IMR-90 (cell line): ENCODE results near the gene EAF1. TPM values are rescaled to one million over a fixed set of nuclear protein-coding genes. Genes with fewer than 3 reads are reported as not detected.
"Not testable (repeated sequence)": the region's sequence is repeated elsewhere in the genome, so short reads cannot be mapped to it uniquely, and the experiment has no call there.

Source experiments
- ATAC-seq: fragments of 200-7000 bp; cut with Tn5 transposase; 2 replicates; pipeline ENCODE4 v1.9.1; 2020; ENCODE audit warnings: low read depth, mild to moderate bottlenecking, moderate library complexity
- BruUV-seq: library from RNA; stranded (reverse); fragments of 400-500 nt; replicated peaks from 2 replicates; lab custom pipeline; 2021; lab: Mats Ljungman, UMichigan
- CTCF ChIA-PET: fragments of 300-600 bp; formaldehyde crosslinking; extraction: SDS; loops from one replicate; lab custom pipeline; 2021; ENCODE audit warnings: antibody characterized with exemption; lab: Yijun Ruan, JAX
- POLR2A ChIA-PET: fragments of 300-600 bp; sonication (Branson Sonifier 250); formaldehyde crosslinking; loops from one replicate; lab custom pipeline; 2022; ENCODE audit warnings: antibody characterized with exemption; ENCODE audit not compliant: unreplicated experiment; lab: Charles Lee
- DNase-seq: peaks from one replicate; pipeline ENCODE4 v3.0.0; 2013
- H2AFZ ChIP-seq: replicated peaks from 2 replicates; pipeline ENCODE3; 2013; ENCODE audit warnings: low read length, mild to moderate bottlenecking; ENCODE audit not compliant: poor library complexity
- H2AK5ac ChIP-seq: 2 replicates; pipeline ENCODE4 v1.6.1; 2013; ENCODE audit warnings: low read depth, low read length, inconsistent platforms
- H2AK9ac ChIP-seq: replicated peaks from 2 replicates; pipeline ENCODE3; 2013; ENCODE audit warnings: mild to moderate bottlenecking, low read depth, low read length, moderate library complexity; ENCODE audit not compliant: poor library complexity
- H2BK120ac ChIP-seq: 2 replicates; pipeline ENCODE4 v1.6.1; 2013; ENCODE audit warnings: low read depth, low read length, inconsistent platforms
- H2BK15ac ChIP-seq: 3 replicates; pipeline ENCODE4 v1.6.1; 2013; ENCODE audit warnings: low read depth, low read length, inconsistent platforms
- H2BK20ac ChIP-seq: 2 replicates; pipeline ENCODE4 v1.6.1; 2013; ENCODE audit warnings: low read depth, mild to moderate bottlenecking, inconsistent platforms, low read length, moderate library complexity
- H2BK5ac ChIP-seq: 2 replicates; pipeline ENCODE4 v1.6.1; 2013; ENCODE audit warnings: mild to moderate bottlenecking, low read depth, low read length, inconsistent platforms; ENCODE audit not compliant: poor library complexity, severe bottlenecking
- H3K14ac ChIP-seq: replicated peaks from 2 replicates; pipeline ENCODE4 v1.6.1; 2013; ENCODE audit warnings: low read depth, low read length, inconsistent platforms
- H3K18ac ChIP-seq: 2 replicates; pipeline ENCODE4 v1.6.1; 2013; ENCODE audit warnings: low read depth, low read length, control low read depth
- H3K23ac ChIP-seq: 2 replicates; pipeline ENCODE4 v1.6.1; 2013; ENCODE audit warnings: low read depth, low read length, inconsistent platforms
- H3K27ac ChIP-seq: 2 replicates; pipeline ENCODE4 v1.5.1; 2013; ENCODE audit warnings: mild to moderate bottlenecking, control low read depth, low read length; ENCODE audit not compliant: insufficient read depth
- H3K27me3 ChIP-seq: 2 replicates; pipeline ENCODE4 v1.6.1; 2013; ENCODE audit warnings: low read length; ENCODE audit not compliant: control insufficient read depth, insufficient read depth
- H3K36me3 ChIP-seq: 2 replicates; pipeline ENCODE4 v1.6.1; 2013; ENCODE audit warnings: low read length, mixed read lengths; ENCODE audit not compliant: control insufficient read depth, insufficient read depth
- H3K4ac ChIP-seq: 2 replicates; pipeline ENCODE4 v1.6.1; 2013; ENCODE audit warnings: low read depth, low read length, inconsistent platforms
- H3K4me1 ChIP-seq: 2 replicates; pipeline ENCODE4 v1.6.1; 2013; ENCODE audit warnings: low read length, mixed read lengths; ENCODE audit not compliant: control insufficient read depth, insufficient read depth
- H3K4me2 ChIP-seq: 2 replicates; pipeline ENCODE4 v1.6.1; 2013; ENCODE audit warnings: low read depth, mild to moderate bottlenecking, control low read depth, low read length, moderate library complexity
- H3K4me3 ChIP-seq: 2 replicates; pipeline ENCODE4 v1.5.1; 2013; ENCODE audit warnings: low read depth, mild to moderate bottlenecking, control low read depth, low read length, moderate library complexity; ENCODE audit not compliant: insufficient read depth
- H3K56ac ChIP-seq: 2 replicates; pipeline ENCODE4 v1.6.1; 2013; ENCODE audit warnings: low read length, inconsistent platforms; ENCODE audit not compliant: insufficient read depth; ENCODE audit errors: extremely low read depth
- H3K79me1 ChIP-seq, 2 experiments: 2 replicates each; pipeline ENCODE4 v1.6.1; 2013; ENCODE audit warnings: low read length in 2 of 2, inconsistent platforms in 1 of 2, low read depth in 1 of 2
- H3K9ac ChIP-seq: 2 replicates; pipeline ENCODE4 v1.6.1; 2013; ENCODE audit warnings: low read depth, low read length, control low read depth
- H3K9me1 ChIP-seq: 2 replicates; pipeline ENCODE4 v1.6.1; 2013; ENCODE audit warnings: low read length, inconsistent platforms; ENCODE audit not compliant: insufficient read depth
- H3K9me3 ChIP-seq: 2 replicates; pipeline ENCODE4 v1.6.1; 2013; ENCODE audit warnings: low read length; ENCODE audit not compliant: control insufficient read depth, insufficient read depth
- H4K20me1 ChIP-seq: 2 replicates; pipeline ENCODE4 v1.6.1; 2013; ENCODE audit warnings: low read length, inconsistent platforms; ENCODE audit not compliant: insufficient read depth
- H4K5ac ChIP-seq: 2 replicates; pipeline ENCODE4 v1.6.1; 2013; ENCODE audit warnings: mild to moderate bottlenecking, low read depth, low read length, control low read depth
- H4K8ac ChIP-seq, 2 experiments: 2 replicates each; pipeline ENCODE4 v1.6.1; 2013; ENCODE audit warnings: low read depth in 2 of 2, low read length in 2 of 2, control low read depth in 1 of 2, inconsistent platforms in 1 of 2
- H4K91ac ChIP-seq: 2 replicates; pipeline ENCODE4 v1.6.1; 2013; ENCODE audit warnings: low read depth, low read length, inconsistent platforms; ENCODE audit not compliant: insufficient read depth
- WGBS, 2 experiments: methylation state at CpG; one replicate each; pipeline versions ENCODE4 v1.1.5 to v1.1.7; 2013; ENCODE audit warnings: missing lambda C conversion rate in 2 of 2; ENCODE audit not compliant: insufficient read length in 1 of 2; ENCODE audit errors: extremely low coverage in 2 of 2; 5-methylcytosine and 5-hydroxymethylcytosine counted together
- dilution Hi-C: fragments of 300-500 bp; cut with HindIII; formaldehyde crosslinking; loops from one replicate; pipeline ENCODE4 v1.14.3; 2018; ENCODE audit warnings: low sequenced_read_pairs; ENCODE audit not compliant: unreplicated experiment
- in situ Hi-C: fragments of 300-500 bp; cut with MboI; formaldehyde crosslinking; loops from 3 replicates; pipeline ENCODE4 v1.14.3; 2019; ENCODE audit warnings: low sequenced_read_pairs, inconsistent platforms, mixed read lengths
- intact Hi-C: fragments of 100-400 bp; cut with micrococcal nuclease; formaldehyde crosslinking; loops from 2 replicates; pipeline ENCODE4 v1.10.0; 2022
- polyA plus RNA-seq, 3 experiments: library from polyadenylated mRNA; depleted of rRNA; stranded (reverse); fragments of >200 nt; gene quantifications; 2 replicates each; pipeline ENCODE4 v1.2.3, GENCODE V29; 2012; ENCODE audit warnings: low replicate concordance in 1 of 3
- total RNA-seq: library from RNA; depleted of rRNA; stranded (reverse); fragments of >200 nt; gene quantifications from 2 replicates; pipeline ENCODE4 v1.2.3, GENCODE V29; 2012

The EAF1 gene
- total and polyA plus RNA-seq, 2 of the 4 experiments (the other 2 are of a cell fraction), result 7.0 to 21.3 TPM

GRCh38 chr3:15393252-15393651, 34.1 kb upstream of the EAF1 start:
- H2AK5ac ChIP-seq, H3K79me1 ChIP-seq, H3K9me1 ChIP-seq, H2BK15ac ChIP-seq, H3K36me3 ChIP-seq, H4K5ac ChIP-seq, H4K8ac ChIP-seq, H4K20me1 ChIP-seq, ATAC-seq, H3K4me3 ChIP-seq, H3K4me2 ChIP-seq, CTCF ChIA-PET, H2AFZ ChIP-seq, H3K4ac ChIP-seq, H3K9ac ChIP-seq, H3K18ac ChIP-seq, H3K4me1 ChIP-seq, H2BK20ac ChIP-seq, H2BK120ac ChIP-seq, H3K27ac ChIP-seq, H3K27me3 ChIP-seq, BruUV-seq, H3K14ac ChIP-seq, H3K23ac ChIP-seq, intact Hi-C loops, H2BK5ac ChIP-seq, H3K9me3 ChIP-seq, H3K56ac ChIP-seq, DNase-seq, H2AK9ac ChIP-seq, H4K91ac ChIP-seq, dilution Hi-C loops, POLR2A ChIA-PET: not testable (repeated sequence)
- WGBS, 2 experiments, result no CpG with 5 or more reads among the region's 2 CpGs
- in situ Hi-C loops, result loop anchor here (25.0 kb wide), 1 partner anchor 281 kb away; no protein-coding TSS in a partner anchor
